ENCODE results near the gene UBR1.
A peak's percentile ranks its signal among the peaks of the same experiment; 100 is the strongest.

The UBR1 gene

GRCh38 chr15:43106486-43106829 is 620 bp upstream of the UBR1 start:
- no peak for DNase-seq

GRCh38 chr15:43105077-43105736 is 631 bp downstream of the UBR1 start:
- DNase-seq = peak in 2 of 5 donors; percentile 20 to 44

GRCh38 chr15:43104426-43104825 is 1.4 kb downstream of the UBR1 start:
- no peak for DNase-seq

GRCh38 chr15:43103907-43104306 is 1.9 kb downstream of the UBR1 start:
- no peak for DNase-seq

- no peak for DNase-seq
Measured at GRCh38 chr15:43102187-43102586, 3.7 kb downstream of the UBR1 start.

- no peak for DNase-seq
Measured at GRCh38 chr15:43100971-43101370, 4.9 kb downstream of the UBR1 start.

GRCh38 chr15:43099105-43099845 is 6.6 kb downstream of the UBR1 start:
- DNase-seq = no peak

GRCh38 chr15:43096411-43096810 is 9.4 kb downstream of the UBR1 start:
- DNase-seq = no peak

- no peak for DNase-seq
Measured at GRCh38 chr15:43095708-43096347, 10.0 kb downstream of the UBR1 start.

GRCh38 chr15:43095243-43095642 is 10.6 kb downstream of the UBR1 start:
- DNase-seq = no peak

- no peak for DNase-seq
Measured at GRCh38 chr15:43094416-43095030, 11.3 kb downstream of the UBR1 start.

- no peak for DNase-seq
Measured at GRCh38 chr15:43093026-43093425, 12.8 kb downstream of the UBR1 start.

GRCh38 chr15:43091859-43092258 is 14.0 kb downstream of the UBR1 start:
- DNase-seq = no peak

- no peak for DNase-seq
Measured at GRCh38 chr15:43086551-43086950, 19.3 kb downstream of the UBR1 start.

GRCh38 chr15:43085921-43086320 is 19.9 kb downstream of the UBR1 start:
- DNase-seq = no peak

GRCh38 chr15:43082509-43082908 is 23.3 kb downstream of the UBR1 start:
- DNase-seq = no peak

- DNase-seq = no peak
Measured at GRCh38 chr15:43081283-43081682, 24.6 kb downstream of the UBR1 start.

- DNase-seq = no peak
Measured at GRCh38 chr15:43071451-43071850, 34.4 kb downstream of the UBR1 start.

- no peak for DNase-seq
Measured at GRCh38 chr15:43070893-43071292, 34.9 kb downstream of the UBR1 start.

- DNase-seq = no peak
Measured at GRCh38 chr15:43070249-43070648, 35.6 kb downstream of the UBR1 start.

- DNase-seq = peak in 1 of 5 donors; percentile 73
Measured at GRCh38 chr15:43067717-43068461, 37.9 kb downstream of the UBR1 start.

- DNase-seq = no peak
Measured at GRCh38 chr15:43056696-43057095, 49.1 kb downstream of the UBR1 start.

- no peak for DNase-seq
Measured at GRCh38 chr15:43052860-43053259, 53.0 kb downstream of the UBR1 start.

Measured in T-helper 1 cell (primary cell).